HFF-Myc (cell line): ENCODE data around the gene PA2G4.

Source experiments
- DNase-seq: peaks from one replicate; pipeline ENCODE4 v3.0.0-alpha.2; 2011; ENCODE audit warnings: low read depth; ENCODE audit errors: extremely low read depth
- H3K4me3 ChIP-seq: replicated peaks from 2 replicates; pipeline ENCODE4 v1.5.1; 2011; ENCODE audit warnings: low read depth, mild to moderate bottlenecking, control low read depth, low read length
- TF ChIP-seq, protein P1 (sequence below): IDR thresholded peaks from 2 replicates; pipeline ENCODE4 v1.5.1; 2012; ENCODE audit warnings: mild to moderate bottlenecking, low read depth, low read length, control low read depth; ENCODE audit errors: missing control alignments

Gene PA2G4

DNA sequence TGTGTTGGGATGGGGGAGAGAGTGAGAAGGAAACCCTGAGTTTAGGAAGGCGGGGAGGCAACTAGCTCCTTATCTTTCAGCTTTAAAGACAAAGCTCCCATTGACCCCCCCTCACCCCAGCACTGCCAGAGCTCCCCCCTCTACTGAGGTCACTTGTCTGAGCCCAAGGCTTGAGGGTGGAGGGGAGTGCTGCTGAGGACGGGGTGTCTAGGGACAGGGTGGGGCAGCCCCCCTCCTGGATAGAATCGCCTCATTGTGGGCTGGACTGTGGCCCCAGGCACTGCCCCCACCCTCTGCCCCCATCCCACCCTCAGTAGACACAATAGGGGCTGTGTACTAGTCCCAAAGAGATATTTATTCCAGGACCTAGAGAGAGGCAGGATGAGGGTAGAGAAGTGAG, 21.4 kb upstream of the PA2G4 start:
- no peak overlapping the region for H3K4me3 ChIP-seq
- DNase-seq: no peak
- TF ChIP-seq, protein P1, sequence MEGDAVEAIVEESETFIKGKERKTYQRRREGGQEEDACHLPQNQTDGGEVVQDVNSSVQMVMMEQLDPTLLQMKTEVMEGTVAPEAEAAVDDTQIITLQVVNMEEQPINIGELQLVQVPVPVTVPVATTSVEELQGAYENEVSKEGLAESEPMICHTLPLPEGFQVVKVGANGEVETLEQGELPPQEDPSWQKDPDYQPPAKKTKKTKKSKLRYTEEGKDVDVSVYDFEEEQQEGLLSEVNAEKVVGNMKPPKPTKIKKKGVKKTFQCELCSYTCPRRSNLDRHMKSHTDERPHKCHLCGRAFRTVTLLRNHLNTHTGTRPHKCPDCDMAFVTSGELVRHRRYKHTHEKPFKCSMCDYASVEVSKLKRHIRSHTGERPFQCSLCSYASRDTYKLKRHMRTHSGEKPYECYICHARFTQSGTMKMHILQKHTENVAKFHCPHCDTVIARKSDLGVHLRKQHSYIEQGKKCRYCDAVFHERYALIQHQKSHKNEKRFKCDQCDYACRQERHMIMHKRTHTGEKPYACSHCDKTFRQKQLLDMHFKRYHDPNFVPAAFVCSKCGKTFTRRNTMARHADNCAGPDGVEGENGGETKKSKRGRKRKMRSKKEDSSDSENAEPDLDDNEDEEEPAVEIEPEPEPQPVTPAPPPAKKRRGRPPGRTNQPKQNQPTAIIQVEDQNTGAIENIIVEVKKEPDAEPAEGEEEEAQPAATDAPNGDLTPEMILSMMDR: no peak

DNA sequence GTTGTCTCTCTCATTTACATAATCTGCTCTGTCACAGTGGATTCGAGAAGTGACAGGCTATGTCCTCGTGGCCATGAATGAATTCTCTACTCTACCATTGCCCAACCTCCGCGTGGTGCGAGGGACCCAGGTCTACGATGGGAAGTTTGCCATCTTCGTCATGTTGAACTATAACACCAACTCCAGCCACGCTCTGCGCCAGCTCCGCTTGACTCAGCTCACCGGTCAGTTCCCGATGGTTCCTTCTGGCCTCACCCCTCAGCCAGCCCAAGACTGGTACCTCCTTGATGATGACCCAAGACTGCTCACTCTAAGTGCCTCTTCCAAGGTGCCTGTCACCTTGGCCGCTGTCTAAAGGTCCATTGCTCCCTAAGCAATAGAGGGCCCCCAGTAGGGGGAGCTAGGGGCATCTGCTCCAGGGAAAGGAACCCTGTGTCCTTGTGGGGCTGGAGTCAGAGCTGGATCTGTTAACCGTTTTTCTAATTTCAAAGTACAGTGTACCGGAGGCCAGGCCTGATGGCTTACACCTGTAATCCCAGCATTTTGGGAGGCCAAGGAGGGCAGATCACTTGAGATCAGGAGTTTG, 19.3 kb upstream of the PA2G4 start:
- DNase-seq: no peak
- no peak overlapping the region for H3K4me3 ChIP-seq
- TF ChIP-seq, protein P1: peak; percentile 59

DNA sequence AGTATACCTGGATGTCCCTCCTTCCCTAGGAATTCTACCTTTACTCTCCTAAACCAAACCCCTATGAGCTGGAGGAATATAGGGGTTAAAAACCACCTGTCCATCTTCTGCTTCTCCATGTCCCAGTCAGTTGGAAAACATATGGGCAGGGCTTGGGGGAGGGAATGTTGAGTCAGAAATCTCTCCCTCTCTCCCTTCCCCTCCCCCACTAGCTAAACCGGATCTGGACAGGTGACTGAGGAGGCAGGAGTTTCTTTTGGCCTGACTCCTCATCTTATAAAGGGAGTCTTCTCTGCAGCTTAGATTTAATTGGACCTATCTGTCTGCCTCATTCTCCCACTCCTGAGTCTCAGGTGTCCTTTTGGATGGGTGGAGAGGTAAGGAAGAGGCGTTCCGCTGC, 18.3 kb upstream of the PA2G4 start:
- TF ChIP-seq, protein P1: no peak
- DNase-seq: no peak
- H3K4me3 ChIP-seq: no peak overlapping the region

DNA sequence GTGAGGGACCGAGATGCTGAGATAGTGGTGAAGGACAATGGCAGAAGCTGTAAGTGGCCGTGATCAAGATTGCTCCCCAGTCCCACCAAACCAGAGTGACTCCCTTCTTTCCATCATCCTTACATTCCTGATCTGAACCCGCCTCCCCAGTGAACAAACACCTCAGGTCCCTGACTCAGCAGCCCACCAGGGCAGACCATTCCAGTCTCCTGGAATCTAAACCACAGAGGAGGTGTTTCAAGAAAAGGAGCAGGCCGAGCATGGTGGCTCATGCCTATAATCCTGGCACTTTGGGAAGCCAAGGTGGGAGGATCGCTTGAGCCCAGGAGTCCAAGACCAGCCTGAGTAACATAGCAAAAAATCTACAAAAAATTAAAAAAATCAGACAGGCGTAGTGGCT, 17.8 kb upstream of the PA2G4 start:
- H3K4me3 ChIP-seq: no peak overlapping the region
- TF ChIP-seq, protein P1: no peak
- DNase-seq: no peak

DNA sequence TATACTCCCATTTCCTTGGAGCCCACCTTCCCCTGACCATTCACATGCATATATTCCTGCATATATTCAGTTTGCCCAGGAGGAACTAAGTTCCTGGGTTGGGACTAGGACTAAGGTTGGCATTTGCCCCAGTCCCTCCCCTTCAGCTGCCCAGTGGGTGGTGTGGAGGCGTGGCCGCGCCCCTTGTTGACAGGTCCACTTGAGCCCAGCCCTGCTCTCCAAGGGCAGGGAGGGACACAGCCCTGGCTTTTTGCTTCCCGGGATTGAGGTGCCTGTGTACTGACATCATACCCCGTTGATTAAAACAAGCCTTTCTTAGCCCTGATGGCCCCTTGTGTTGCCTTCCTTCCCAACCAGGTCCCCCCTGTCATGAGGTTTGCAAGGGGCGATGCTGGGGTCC, 17.1 kb upstream of the PA2G4 start:
- DNase-seq: no peak
- H3K4me3 ChIP-seq: no peak overlapping the region
- TF ChIP-seq, protein P1: no peak

DNA sequence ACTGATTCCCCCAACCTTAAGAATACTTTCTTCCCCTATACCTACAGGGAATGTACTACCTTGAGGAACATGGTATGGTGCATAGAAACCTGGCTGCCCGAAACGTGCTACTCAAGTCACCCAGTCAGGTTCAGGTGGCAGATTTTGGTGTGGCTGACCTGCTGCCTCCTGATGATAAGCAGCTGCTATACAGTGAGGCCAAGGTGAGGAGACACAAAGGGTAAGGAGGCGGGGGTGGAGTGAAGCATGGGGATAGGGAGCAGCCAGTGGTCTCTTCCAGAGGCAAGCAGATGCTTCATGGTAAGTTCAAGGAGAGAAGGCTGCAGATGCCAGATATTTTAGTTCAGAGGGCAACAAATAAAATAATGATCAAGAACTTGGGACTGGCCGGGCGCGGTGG, 6.6 kb upstream of the PA2G4 start:
- H3K4me3 ChIP-seq: no peak overlapping the region
- TF ChIP-seq, protein P1: no peak
- no peak for DNase-seq

DNA sequence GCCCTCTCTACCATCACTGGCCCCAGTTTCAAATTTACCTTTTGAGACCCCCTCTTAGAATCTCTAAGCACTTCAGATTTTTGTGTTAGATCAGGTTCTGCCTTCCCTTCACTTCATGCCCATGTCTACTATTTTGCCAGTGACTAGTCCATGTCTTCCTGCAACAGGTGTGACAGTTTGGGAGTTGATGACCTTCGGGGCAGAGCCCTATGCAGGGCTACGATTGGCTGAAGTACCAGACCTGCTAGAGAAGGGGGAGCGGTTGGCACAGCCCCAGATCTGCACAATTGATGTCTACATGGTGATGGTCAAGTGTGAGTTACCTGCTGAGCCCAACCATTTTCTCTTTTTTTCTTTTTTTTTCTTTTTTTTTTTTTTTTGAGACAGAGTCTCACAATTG, 5.8 kb upstream of the PA2G4 start:
- no peak for DNase-seq
- TF ChIP-seq, protein P1: no peak
- H3K4me3 ChIP-seq: no peak overlapping the region
